HG03378 (cell line): ENCODE results near the gene MED27.
"Not testable (repeated sequence)": the region's sequence is repeated elsewhere in the genome, so short reads cannot be mapped to it uniquely, and the experiment has no call there.

Experiments used
- ATAC-seq: cut with Tn5 transposase; IDR thresholded peaks from one replicate; pipeline ENCODE4 v1.9.1; 2021; ENCODE audit warnings: mild to moderate bottlenecking, moderate library complexity; ENCODE audit not compliant: unreplicated experiment

Gene MED27

DNA sequence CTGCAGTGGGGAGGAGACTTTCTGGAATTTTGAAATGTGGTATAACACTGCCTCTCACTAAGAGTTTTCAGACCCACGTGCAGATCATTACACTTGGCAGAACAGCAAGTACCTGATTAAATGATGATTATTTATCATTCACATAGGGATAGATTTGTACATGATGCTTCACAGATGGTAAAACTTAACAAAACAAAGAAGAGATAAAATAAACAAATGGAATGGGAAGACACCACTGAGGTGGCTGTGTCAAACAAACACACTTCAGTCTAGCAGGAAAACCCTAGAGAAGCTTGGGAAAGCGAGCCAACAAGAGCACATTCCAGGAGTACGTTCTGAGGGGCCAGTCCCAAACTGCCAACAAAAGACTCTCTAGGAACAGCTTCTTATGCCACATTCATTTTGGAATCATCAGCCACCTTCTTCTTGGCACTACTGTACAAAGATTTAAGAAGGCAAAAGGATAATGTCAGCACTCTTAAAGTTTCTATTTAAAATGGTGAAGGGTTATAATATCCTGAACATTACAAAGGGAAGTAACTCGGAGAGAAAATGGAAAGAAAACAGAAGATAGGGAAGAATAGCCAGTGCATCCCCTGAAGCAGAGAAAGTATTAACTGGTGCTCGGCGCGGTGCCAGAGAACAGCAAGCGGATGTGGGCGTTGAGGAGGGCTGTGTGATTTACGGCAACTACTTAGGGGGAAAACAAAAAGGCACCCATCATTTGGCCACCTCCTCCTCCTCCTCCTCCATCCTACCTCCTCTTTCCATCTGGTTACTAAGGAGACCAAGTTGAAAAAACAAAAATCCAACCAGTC, 1.6 kb downstream of the MED27 start:
- ATAC-seq: no peak

DNA sequence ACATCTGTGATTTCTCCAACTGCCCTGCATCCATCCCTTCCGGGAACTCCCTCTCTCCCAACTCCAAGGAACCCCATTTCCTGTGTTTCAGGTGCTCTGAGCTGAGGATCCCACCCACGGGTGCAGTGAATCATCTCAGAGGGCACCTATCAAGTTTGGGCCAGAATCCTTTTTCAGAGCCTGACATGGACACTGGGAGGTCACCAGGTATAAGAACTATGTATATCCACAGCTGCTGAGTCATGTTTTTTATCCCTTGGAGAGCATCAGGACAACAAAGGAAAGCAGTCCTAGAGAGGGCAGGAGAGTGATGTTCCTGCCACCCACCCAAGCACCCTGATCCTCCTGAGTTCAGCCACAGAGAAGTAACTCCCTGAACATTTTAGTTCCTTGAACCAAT, 3.8 kb downstream of the MED27 start:
- no peak for ATAC-seq

DNA sequence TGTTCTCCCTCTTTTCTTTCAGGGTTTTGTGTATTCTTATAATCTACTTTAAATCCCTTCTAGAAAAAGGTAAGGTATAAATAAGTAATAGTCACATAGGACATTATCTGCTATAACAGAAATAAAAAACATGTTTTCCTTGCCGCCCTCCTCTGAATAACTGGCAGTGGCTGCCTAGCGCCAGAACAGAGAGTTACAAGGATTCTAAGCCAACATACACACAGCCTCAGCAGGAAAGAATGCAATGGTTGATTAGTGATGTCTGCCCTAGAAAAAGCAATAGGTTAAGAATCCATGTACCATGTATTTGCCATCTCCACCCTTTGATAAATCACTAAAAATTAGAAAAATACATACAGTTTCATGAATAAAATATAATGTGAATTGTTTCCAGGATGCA, 4.9 kb downstream of the MED27 start:
- ATAC-seq: no peak

DNA sequence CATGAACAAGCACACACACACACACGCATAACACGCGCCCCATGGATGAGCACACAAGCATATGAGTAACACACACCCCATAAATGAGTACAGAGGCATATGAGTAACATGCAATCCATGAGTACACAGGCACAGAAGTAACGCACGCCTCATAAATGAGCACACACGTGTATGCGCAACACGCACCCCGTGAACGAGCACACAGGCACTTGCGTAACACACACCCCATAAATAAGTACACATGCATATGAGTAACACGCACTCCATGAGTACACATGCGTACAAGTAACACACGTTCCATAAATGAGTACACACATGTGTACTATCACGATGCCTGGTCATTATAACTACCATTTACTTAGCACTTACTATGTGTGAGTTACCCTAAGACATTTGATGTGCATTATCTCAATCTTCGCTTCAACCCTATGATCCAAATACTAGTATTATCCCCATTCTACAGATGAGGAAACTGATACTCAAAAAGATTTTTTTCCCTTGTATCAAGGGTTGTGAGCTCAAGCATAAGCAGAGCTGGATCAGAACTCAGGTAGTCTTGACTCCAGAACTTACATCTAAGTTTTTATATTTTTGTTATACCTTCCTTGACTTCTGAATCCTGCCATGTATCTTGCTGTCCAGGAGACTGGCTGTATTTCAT, 7.7 kb downstream of the MED27 start:
- no peak for ATAC-seq

DNA sequence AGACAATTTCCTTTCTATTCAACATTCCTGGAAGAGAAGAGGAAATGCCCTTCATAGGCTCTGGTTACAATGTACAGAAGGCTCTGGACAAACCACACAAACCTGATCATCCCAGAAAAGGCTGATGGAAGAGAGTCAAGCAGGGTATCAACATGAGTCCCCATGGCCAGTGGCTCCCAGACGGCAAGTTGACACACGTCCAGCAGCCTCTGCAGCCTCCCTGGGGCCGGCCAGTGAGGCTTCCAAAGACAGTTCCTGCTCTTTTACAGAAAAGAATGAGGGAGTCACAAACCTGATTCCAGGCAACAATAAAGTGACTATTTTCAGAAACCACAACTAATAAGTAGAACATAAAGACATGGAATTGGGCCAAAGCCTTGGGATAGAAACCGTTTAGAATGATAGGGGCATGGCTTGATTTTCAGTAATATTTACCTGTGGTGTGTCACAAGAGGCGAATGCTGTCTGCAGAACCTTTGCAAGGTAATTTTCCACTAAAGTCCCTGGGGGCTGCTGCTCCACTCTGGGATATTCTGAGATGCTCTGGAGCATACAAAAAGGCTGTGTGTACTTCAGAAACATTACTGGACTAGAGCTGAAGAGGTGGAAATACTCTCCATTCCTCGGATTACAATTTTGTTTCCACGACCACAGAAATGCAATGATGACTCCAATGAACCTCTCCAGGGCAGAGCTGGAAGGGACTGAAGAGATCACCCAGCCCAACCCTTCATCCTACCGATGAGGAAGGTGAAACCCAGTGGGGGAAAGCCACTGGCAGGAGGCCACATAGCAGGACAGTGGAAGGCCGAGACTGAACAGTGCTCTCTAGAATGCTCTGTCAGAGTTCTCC, 10.4 kb downstream of the MED27 start:
- no peak for ATAC-seq

DNA sequence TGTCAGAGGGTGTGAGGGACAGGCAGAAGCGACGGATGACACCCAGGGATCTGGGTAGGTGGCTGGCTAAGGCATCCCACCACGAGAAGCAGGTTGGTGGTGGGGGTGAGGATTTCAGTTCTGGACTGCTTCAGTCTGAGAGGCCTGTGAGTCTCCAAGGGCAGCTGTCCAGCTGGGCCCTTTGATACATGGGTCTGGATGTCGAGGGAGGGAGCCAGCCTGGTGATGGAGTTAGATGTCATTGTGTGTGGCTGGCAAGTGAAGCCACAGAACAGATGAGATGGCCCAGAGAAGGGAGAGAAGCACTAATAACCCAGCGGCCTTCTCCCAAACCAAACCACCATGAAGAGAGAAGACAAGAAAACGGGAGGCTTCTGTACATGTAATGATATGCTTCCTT, 11.1 kb downstream of the MED27 start:
- no peak for ATAC-seq

DNA sequence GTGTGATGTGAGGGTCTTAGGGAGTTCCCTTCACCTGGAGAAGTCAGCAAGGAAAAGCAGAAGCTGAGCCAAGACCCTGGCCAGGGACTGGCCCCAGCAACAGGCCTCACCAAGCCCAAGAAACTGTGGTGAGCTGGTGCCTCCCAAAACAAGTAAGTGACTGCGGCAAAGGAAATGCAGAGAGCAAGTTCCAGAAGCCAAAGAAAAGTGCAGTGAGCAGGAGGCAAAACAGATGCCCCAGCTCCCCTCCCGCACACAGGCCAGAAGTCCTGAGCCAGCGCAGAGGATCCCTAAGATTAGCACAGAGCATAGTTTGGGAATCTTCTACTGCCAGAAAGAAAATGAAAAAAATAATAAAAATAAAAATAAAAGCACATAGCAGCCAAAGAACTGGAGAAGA, 13.2 kb downstream of the MED27 start:
- ATAC-seq: no peak

DNA sequence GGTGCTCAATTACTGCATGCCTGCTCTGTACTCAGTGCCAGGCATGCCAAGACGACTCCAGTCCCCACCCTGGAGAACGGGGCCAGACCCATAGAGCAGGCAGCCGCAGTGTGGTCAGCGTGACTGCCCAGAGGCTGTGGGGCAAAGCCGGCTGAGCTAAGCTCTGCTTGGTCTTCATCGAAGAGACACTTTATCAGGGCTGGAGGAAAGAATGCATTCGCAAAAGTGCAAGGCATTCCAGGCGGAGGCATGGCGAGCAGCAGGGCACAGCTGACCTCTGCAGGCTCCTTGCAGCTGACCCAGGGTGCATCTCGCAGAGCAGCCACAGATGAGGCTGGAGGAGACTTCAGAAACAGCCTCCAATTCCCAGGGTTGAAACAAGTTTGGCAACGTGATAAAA, 13.6 kb downstream of the MED27 start:
- ATAC-seq: no peak

DNA sequence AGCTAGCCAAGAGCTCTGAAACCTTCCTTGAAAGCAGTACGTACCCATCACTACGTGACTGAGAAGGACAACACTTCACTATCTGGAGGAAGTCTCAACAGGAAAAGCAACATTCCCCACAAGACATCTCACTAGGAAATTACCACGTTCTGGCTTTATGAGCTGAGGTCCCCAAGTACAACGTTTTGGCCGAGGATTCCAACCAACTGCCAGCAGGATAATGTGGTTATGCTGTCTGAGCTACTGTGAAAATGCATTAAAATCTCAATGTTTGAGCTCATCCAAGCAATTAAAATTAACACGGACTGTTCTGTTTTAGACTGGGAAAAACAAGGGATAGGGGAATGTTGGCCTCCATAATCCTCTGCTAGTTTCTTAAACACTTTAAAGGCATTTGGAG, 16.4 kb downstream of the MED27 start:
- ATAC-seq: no peak

DNA sequence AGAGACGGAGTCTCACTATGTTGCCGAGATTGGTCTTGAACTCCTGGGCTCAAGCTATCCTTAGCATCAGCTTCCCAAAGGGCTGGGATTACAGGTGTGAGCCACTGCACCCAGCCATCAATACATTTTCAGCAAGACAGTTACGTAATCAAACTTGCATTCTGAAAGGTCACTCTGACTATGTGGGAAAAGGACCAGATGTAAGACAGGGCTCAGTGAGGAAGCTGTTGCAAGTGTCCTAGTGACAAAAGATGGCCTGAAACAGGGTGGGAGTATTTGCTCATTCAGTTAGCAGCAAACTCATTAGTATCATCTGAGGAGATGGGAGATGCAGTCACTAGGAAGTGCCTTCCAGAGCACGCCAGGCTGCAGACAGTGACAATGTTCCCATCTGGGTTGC, 16.9 kb downstream of the MED27 start:
- ATAC-seq: no peak

DNA sequence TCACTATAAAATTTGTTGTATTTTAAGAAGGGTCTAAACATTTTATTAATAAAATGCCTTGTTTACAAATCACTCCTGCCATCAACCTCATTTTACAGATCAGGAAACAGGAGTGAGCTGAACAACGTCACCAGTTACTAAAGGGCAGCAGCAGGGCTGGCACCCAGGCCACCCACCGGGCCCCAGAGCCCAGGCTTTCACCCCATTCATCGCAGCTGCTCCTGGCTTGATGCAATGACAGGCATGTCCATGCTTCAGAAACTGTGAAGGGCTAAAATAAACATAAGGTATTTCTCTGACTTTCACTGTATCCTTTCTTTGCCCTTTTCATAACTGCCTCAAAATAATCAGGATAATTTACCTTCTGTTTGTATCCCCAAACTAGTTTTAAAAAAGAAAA, 18.1 kb downstream of the MED27 start:
- no peak for ATAC-seq

DNA sequence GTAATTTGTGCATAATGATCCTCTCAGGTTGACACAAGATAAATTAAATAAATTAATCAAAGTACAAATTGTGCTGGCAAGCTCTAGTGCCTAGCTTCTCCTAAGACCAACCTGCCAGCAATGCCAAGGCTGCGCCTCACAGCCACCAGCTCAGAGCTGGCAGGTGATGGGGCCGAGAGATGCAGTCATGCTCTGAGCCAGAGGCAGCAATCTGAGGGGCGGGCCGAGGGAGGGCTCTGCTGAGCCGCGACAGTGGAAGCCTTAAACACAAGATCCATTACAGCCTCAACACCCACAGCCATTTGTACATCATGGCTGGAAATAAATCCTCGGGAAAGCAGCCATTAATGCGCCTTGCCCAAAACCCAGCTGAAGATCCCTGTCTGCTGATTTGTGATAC, 20.3 kb downstream of the MED27 start:
- ATAC-seq: no peak

DNA sequence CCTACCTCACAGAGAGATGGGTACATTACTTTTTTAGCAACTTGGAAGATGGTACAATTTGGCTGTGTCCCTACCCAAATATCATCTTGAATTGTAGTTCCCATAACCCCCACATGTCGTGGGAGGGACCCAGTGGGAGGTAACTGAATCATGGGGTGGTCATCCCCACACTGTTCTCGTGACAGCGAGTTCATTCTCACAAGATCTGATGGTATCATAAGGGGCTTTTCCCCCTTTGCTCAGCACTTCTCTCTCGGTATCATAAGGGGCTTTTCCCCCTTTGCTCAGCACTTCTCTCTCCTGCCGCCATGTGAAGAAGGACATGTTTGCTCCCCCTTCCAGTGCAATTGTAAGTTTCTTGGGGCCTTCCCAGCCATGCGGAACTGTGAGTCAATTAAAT, 21.4 kb downstream of the MED27 start:
- not testable (repeated sequence) for ATAC-seq

DNA sequence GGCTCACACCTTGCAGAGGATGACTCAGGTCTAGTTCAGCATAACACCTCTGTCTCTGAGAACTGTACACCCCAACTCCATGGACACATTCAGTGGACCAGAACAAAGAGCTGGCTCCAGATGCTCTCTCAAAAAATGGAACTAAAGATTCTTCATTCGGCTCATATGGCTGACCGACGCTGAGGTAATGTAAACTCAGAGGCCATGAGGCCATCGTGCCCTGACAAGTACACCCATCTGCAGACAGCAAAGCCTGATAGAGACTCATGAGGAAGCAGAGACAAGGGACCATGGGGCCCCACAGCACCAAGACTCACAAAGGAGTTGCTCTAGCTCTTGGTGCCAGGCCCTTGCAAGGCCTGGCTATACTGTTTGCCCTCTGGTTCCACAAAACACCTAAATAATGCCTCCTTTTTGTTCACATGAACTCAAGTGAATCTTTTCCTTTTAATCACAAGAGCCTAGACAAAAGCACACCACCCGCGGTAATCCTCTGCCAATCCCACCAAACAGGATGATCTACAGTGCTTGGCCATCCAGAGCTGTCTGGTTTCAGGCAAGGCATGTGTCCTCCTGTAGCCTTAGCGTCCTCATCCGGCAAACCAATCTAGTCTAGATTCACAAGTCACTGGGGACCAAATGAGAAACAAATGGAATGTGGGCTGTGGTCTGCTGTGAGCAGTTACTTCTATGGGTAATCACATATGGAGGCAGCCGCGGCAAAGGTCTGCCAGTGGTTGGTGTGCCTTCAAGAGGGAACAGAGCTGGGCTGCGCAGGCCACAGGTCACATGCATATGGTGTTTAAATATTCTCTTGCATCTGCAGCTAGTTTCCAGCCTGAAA, 22.7 kb downstream of the MED27 start:
- ATAC-seq: no peak

DNA sequence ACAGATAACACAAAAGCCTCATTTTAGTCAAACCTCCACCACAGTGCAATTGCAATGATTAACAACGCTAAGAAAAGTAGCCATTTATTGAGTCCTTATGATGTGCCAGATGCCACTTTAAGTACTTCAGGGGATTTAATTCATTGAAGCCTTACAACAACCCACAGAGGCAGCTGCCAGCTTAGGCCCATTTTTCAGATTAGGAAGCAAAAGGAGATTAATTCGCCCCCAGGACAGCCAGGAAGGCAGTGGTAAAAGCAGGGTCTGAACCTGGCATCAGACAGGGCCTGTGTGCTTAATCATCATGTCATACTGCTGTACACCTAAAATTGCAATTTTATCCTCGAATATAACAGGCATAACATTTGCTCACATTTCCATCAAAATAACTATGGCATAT, 23.9 kb downstream of the MED27 start:
- ATAC-seq: no peak

DNA sequence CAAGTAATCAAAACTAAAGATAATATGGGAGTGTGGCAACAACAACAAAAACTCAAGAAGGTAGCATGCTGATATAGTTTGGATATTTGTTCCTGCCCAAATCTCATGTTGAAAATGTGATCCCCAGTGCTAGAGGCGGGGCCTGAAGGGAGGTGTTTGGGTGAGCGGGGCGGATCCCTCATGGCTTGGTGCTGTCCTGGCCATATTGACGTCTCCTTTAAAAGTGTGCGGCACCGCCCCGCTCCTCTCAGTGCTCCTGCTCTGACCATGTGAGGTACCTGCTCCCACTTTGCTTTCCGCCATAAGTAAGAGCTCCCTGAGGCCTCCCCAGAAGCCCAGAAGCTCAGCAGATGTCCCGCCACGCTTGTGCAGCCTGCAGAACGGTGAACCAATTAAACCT, 25.6 kb downstream of the MED27 start:
- ATAC-seq: no peak

DNA sequence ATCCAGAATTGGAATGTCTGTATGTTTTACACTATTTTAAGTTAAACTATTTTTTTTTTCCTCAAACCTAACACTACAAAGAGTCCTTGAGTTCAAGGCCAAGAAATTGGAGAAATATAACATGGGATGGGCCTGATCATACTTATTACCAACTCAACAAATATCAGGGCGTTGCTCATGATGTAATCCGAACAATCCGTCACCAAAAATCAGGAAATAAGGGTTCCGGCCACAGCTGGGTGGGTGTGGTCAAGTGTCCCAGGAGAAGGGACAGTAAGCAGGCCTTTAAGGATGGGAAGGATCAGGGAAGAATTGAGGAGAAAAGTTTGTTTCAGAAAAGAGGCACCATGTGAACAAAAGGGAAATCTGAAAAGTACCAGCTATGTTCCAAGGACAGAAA, 29.8 kb downstream of the MED27 start:
- ATAC-seq: no peak

DNA sequence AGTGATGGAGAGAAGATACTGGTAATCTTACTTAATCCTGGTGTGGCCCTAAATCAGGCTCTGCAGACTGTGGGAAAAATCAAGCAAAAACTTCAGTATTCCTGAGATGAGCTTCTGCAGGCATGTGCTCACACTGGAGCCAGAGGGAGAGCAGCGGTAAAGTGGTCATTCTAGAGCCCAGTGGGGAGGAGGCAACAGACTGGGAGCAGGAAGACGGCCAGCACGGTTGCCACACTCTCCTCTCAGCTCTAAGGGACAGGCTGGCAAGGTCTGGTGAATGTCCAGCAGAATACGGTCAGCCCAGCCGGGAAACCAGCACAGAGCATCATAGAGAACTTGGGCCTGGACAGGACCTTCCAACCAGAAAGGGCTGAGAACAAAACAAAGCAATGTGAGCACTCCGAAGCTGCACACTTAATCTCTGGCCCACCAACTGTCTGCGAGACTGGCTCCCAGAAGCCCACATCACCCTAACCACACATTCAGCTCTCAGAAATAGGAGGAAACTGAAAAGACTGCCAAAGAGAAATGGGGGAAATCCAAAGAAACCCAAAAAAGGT, 30.3 kb downstream of the MED27 start:
- ATAC-seq: no peak

DNA sequence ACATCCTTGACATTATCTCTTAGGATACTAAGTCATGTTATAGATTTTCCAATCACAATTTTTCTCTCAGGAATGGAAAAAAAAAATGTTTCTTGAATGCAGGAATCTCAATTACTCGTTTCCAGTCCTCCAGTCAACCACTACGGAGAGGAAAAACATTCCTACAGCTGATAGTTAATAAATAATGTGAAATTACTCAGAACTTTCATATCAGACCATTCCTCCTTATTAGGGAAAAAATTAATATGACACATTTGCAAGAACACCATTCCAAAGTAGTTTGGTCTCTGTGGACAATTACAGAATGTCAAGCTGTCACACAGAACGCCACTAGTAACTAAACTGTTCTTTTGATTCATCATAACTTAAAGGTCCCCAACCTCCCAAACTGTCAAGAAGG, 31.5 kb downstream of the MED27 start:
- no peak for ATAC-seq

DNA sequence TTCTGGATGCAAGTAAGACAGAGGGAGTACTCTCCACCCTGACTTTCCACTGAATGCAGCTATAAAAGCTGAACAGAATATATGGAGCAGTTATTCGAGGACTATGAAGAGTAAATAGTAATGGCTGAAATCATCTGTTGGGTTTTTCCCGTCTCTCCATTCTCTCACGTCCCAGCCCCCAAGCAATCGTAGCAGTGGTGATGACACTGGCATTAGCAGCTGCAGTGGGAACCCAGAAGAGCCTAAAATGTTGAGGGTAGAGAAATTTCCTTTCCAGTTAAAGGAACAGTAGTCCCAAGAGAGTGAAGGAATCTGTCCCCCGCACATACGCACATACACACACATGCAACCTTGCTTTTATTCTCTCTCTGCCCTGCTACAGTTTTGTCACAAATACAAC, 33.2 kb downstream of the MED27 start:
- no peak for ATAC-seq
